HepG2 (cell line): ENCODE results near the gene CAMK2D. TPM values are rescaled to one million over a fixed set of nuclear protein-coding genes. Genes with fewer than 3 reads are reported as not detected.

Source experiments
- ATAC-seq: fragments of 200-7000 bp; cut with Tn5 transposase; 3 replicates; pipeline ENCODE4 v1.9.1; 2020; ENCODE audit warnings: mild to moderate bottlenecking, moderate library complexity
- BruUV-seq: library from RNA; stranded (reverse); fragments of 400-500 nt; replicated peaks from 2 replicates; lab custom pipeline; 2021; lab: Mats Ljungman, UMichigan
- CTCF ChIA-PET: fragments of 300-600 bp; formaldehyde crosslinking; extraction: SDS; loops from one replicate; lab custom pipeline; 2021; ENCODE audit warnings: low total read pairs, inconsistent platforms, low intra/inter-chr PET ratio; lab: Yijun Ruan, JAX
- POLR2A ChIA-PET: fragments of 350-600 bp; sonication (Branson Sonifier 250); formaldehyde crosslinking; loops from one replicate; lab custom pipeline; 2020; ENCODE audit warnings: antibody characterized with exemption, inconsistent platforms; lab: Yijun Ruan, JAX
- DNase-seq: peaks from one replicate; pipeline ENCODE4 v3.0.0-alpha.2; 2015; ENCODE audit warnings: low spot score
- FAIRE-seq: peaks from 3 replicates; lab custom pipeline; 2011; peaks lifted over from hg19 to GRCh38; lab: Jason Lieb, UNC
- H2AFZ ChIP-seq: one replicate; pipeline ENCODE4 v1.6.1; 2011; ENCODE audit warnings: low read length, inconsistent platforms
- H3K27ac ChIP-seq: fragments of 300-600 bp; 3 replicates; pipeline ENCODE4 v1.8.0; 2011; ENCODE audit warnings: mixed run types, mild to moderate bottlenecking, mixed read lengths, low read length, inconsistent platforms; ENCODE audit not compliant: insufficient read depth; ENCODE audit errors: extremely low read length
- H3K27me3 ChIP-seq, 2 experiments: fragments of 200-600 bp in 1 of 2; 2 replicates in 1 of 2; 3 replicates in 1 of 2; pipeline versions ENCODE4 v1.6.0 to v1.8.0; 2011; ENCODE audit warnings: low read length in 2 of 2, mild to moderate bottlenecking in 2 of 2, moderate library complexity in 2 of 2, inconsistent platforms in 1 of 2; ENCODE audit not compliant: insufficient read depth in 2 of 2, control insufficient read depth in 1 of 2
- H3K36me3 ChIP-seq, 2 experiments: fragments of 200-600 bp in 1 of 2; replicated peaks in 1 of 2; 2 replicates in 1 of 2; 3 replicates in 1 of 2; pipeline versions ENCODE4 v1.5.1 to v1.8.0; 2011; ENCODE audit warnings: low read length in 2 of 2, inconsistent platforms in 1 of 2; ENCODE audit not compliant: insufficient read depth in 2 of 2, control insufficient read depth in 1 of 2
- H3K4me1 ChIP-seq: 2 replicates; pipeline ENCODE4 v1.5.1; 2012; ENCODE audit warnings: low read length, inconsistent platforms; ENCODE audit not compliant: insufficient read depth
- H3K4me2 ChIP-seq: 2 replicates; pipeline ENCODE4 v1.6.0; 2011; ENCODE audit warnings: low read depth, low read length, inconsistent platforms
- H3K4me3 ChIP-seq, 3 experiments: fragments of 200-600 bp in 1 of 3; sonication (generic), shearing (Covaris generic) in 1 of 3; replicated peaks in 1 of 3; 2 replicates each; pipeline ENCODE4 v1.5.1; 2011 to 2016; ENCODE audit warnings: low read length in 3 of 3, inconsistent platforms in 2 of 3, low read depth in 2 of 3, mild to moderate bottlenecking in 2 of 3, control low read depth in 1 of 3, mixed read lengths in 1 of 3; ENCODE audit not compliant: insufficient read depth in 1 of 3
- H3K79me2 ChIP-seq: one replicate; pipeline ENCODE4 v1.6.1; 2011; ENCODE audit warnings: low read length, inconsistent platforms; ENCODE audit not compliant: insufficient read depth
- H3K9ac ChIP-seq: 2 replicates; pipeline ENCODE4 v1.6.0; 2011; ENCODE audit warnings: mild to moderate bottlenecking, low read depth, low read length, inconsistent platforms; ENCODE audit not compliant: insufficient read depth
- H3K9me3 ChIP-seq: 2 replicates; pipeline ENCODE4 v1.5.1; 2012; ENCODE audit warnings: mild to moderate bottlenecking, low read length
- H4K20me1 ChIP-seq: 2 replicates; pipeline ENCODE4 v1.6.0; 2011; ENCODE audit warnings: inconsistent platforms, mild to moderate bottlenecking, low read length, moderate library complexity; ENCODE audit not compliant: insufficient read depth
- AGO2 ChIP-seq: fragments of 200-400 bp; formaldehyde crosslinking; optimal IDR thresholded peaks from 2 replicates; pipeline ENCODE3; 2017; ENCODE audit warnings: mild to moderate bottlenecking, low read depth, low read length, moderate library complexity
- MTERF4 ChIP-seq: sonication (generic); formaldehyde crosslinking; IDR thresholded peaks from 2 replicates; pipeline ENCODE4 v1.8.0; 2023; ENCODE audit warnings: mild to moderate bottlenecking, missing genetic modification reagents
- SOX6 ChIP-seq, 2 experiments: fragments of 450-650 bp in 1 of 2; sonication (generic) in 1 of 2; formaldehyde crosslinking in 1 of 2; IDR thresholded peaks; 2 replicates each; pipeline versions ENCODE4 v1.4.0 to v1.6.1; 2017 to 2020; ENCODE audit warnings: antibody characterized with exemption in 1 of 2, mild to moderate bottlenecking in 1 of 2, missing genetic modification reagents in 1 of 2
- ZNF318 ChIP-seq: sonication (generic); formaldehyde crosslinking; IDR thresholded peaks from 2 replicates; pipeline ENCODE4 v1.4.0; 2020; ENCODE audit warnings: mild to moderate bottlenecking, missing genetic modification reagents
- ZNF580 ChIP-seq: IDR thresholded peaks from 2 replicates; pipeline ENCODE4 v1.6.1; 2016; ENCODE audit warnings: low read depth, borderline replicate concordance
- WGBS: methylation state at CpG from one replicate; pipeline ENCODE4 v1.1.6; 2017; ENCODE audit warnings: low lambda C conversion rate; 5-methylcytosine and 5-hydroxymethylcytosine counted together
- in situ Hi-C: cut with HindIII; loops from 2 replicates; pipeline ENCODE4 v1.10.0; 2017; ENCODE audit warnings: low pct_unique_long_range_greater_than_20kb; ENCODE audit not compliant: extremely low pct_ligation_motif_present
- intact Hi-C: fragments of 100-400 bp; cut with micrococcal nuclease; formaldehyde crosslinking; loops from one replicate; pipeline ENCODE4 v1.10.0; 2022; ENCODE audit not compliant: unreplicated experiment
- polyA plus RNA-seq, 8 experiments: library from polyadenylated mRNA; depleted of rRNA in 3 of 8; stranded (reverse) in 7 of 8; unstranded in 1 of 8; fragments of >200 nt; fragmentation: Illumina TruSeq in 4 of 8; extraction: Trizol in 4 of 8; gene quantifications; 2 replicates each; pipeline versions ENCODE4 v1.2.1 to v1.2.3, GENCODE V29; 2011 to 2016; ENCODE audit warnings: low read depth in 4 of 8, missing spikeins in 1 of 8, mixed read lengths in 1 of 8; ENCODE audit not compliant: insufficient read depth in 1 of 8
- total RNA-seq, 5 experiments: library from RNA; depleted of rRNA; stranded (reverse); fragments of >200 nt; fragmentation: Illumina TruSeq; extraction: Trizol; gene quantifications; 2 replicates each; pipeline ENCODE4 v1.2.3, GENCODE V29; 2016; ENCODE audit warnings: low read depth in 1 of 5

The CAMK2D gene
- total and polyA plus RNA-seq, 2 of the 13 experiments (the other 11 are each of a cell fraction or from before 2014, with no cell fraction given): 18.0 to 65.4 TPM

GRCh38 chr4:113745711-113746110, 15.8 kb downstream of the CAMK2D start:
- 98% methylated on average over 2 of the region's 2 CpGs for WGBS
- no peaks in the 10 kb centered on the region for H3K27me3 ChIP-seq
- H4K20me1 ChIP-seq: no peaks in the 10 kb centered on the region
- no peak for FAIRE-seq
- POLR2A ChIA-PET: no interaction called here
- BruUV-seq: no TSS peak
- H3K9me3 ChIP-seq: no peaks in the 10 kb centered on the region
- H3K4me3 ChIP-seq: no peak overlapping the region
- H3K4me2 ChIP-seq: no peak overlapping the region
- no peak overlapping the region for H2AFZ ChIP-seq
- peaks cover 16% of the 10 kb centered on the region for H3K4me1 ChIP-seq
- in situ Hi-C loops (no loop called here), intact Hi-C loops (no loop called here)
- CTCF ChIA-PET: no interaction called here
- H3K9ac ChIP-seq: no peak overlapping the region
- peaks cover 0 to 5% of the 10 kb centered on the region in 2 experiments; a peak in 2 of 5 replicates for H3K36me3 ChIP-seq
- no peak for DNase-seq
- peaks cover 16% of the 10 kb centered on the region for H3K79me2 ChIP-seq
- ATAC-seq: no peak
- no peak for TF ChIP-seq ZNF318 (CRISPR knock-in tag)
- TF ChIP-seq MTERF4: no peak
- no peak for TF ChIP-seq SOX6 (IDR thresholded peaks at IDR 0.05)
- TF ChIP-seq SOX6 (CRISPR knock-in tag; IDR thresholded peaks at IDR 0.05): no peak
- TF ChIP-seq AGO2: no peak
- no peak for TF ChIP-seq ZNF580 (CRISPR knock-in tag)
- H3K27ac ChIP-seq: no peak overlapping the region
